HG03457 (cell line): Measurements from ENCODE around the gene TMEM250.
"Not testable (repeated sequence)": the region's sequence is repeated elsewhere in the genome, so short reads cannot be mapped to it uniquely, and the experiment has no call there.

Experiments
- ATAC-seq: cut with Tn5 transposase; IDR thresholded peaks from one replicate; pipeline ENCODE4 v1.9.1; 2021; ENCODE audit warnings: moderate number of reproducible peaks; ENCODE audit not compliant: unreplicated experiment

TMEM250 gene

GRCh38 chr9:136114610-136115009 is 4.1 kb downstream of the TMEM250 start:
- no peak for ATAC-seq

GRCh38 chr9:136112541-136112940 is 6.1 kb downstream of the TMEM250 start:
- no peak for ATAC-seq

- no peak for ATAC-seq
These were observed 6.8 kb downstream of the TMEM250 start for GRCh38 chr9:136111910-136112309.

- no peak for ATAC-seq
These were observed 7.5 kb downstream of the TMEM250 start for GRCh38 chr9:136111190-136111589.

- no peak for ATAC-seq
These were observed 8.3 kb downstream of the TMEM250 start for GRCh38 chr9:136110082-136111061.

GRCh38 chr9:136109351-136110081 is 9.2 kb downstream of the TMEM250 start:
- ATAC-seq: peak; percentile 67

GRCh38 chr9:136108648-136109266 is 9.9 kb downstream of the TMEM250 start:
- ATAC-seq: no peak

GRCh38 chr9:136107953-136108647 is 10.6 kb downstream of the TMEM250 start:
- no peak for ATAC-seq

GRCh38 chr9:136107155-136107952 is 11.3 kb downstream of the TMEM250 start:
- ATAC-seq: no peak

GRCh38 chr9:136105398-136106135 is 13.1 kb downstream of the TMEM250 start:
- no peak for ATAC-seq

GRCh38 chr9:136104916-136105315 is 13.8 kb downstream of the TMEM250 start:
- ATAC-seq: no peak

- no peak for ATAC-seq
These were observed 14.2 kb downstream of the TMEM250 start for GRCh38 chr9:136104488-136104800.

- no peak for ATAC-seq
These were observed 14.8 kb downstream of the TMEM250 start for GRCh38 chr9:136103651-136104487.

GRCh38 chr9:136101615-136102074 is 17.0 kb downstream of the TMEM250 start:
- not testable (repeated sequence) for ATAC-seq

GRCh38 chr9:136100700-136101614 is 17.7 kb downstream of the TMEM250 start:
- no peak for ATAC-seq

- ATAC-seq: no peak
These were observed 19.1 kb downstream of the TMEM250 start for GRCh38 chr9:136099542-136099941.

- ATAC-seq: no peak
These were observed 19.8 kb downstream of the TMEM250 start for GRCh38 chr9:136098844-136099243.
